ENCODE results near the gene SYF2. TPM values are rescaled to one million over a fixed set of nuclear protein-coding genes. Genes with fewer than 3 reads are reported as not detected.

Gene SYF2
- total and polyA plus RNA-seq, 2 experiments from 2014 or later = 24.6 to 82.6 TPM

- Histone ChIP-seq H3K9me2 (ENCODE audit: insufficient read depth) (no peaks in the 10 kb centered on the region), H3K27me3 (ENCODE audit: insufficient read depth) (no peaks in the 10 kb centered on the region), H3K4me2 (no peak overlapping the region), H3K36me3 (ENCODE audit: insufficient read depth) (no peaks in the 10 kb centered on the region), H3K27ac (ENCODE audit: low read depth) (no peak overlapping the region), H3K4me1 (ENCODE audit: insufficient read depth) (no peaks in the 10 kb centered on the region), H3K4me3 (no peak overlapping the region), H3K79me2 (replicated peaks; ENCODE audit: insufficient read depth) (no peaks in the 10 kb centered on the region), H4K20me1 (replicated peaks; ENCODE audit: insufficient read depth) (no peaks in the 10 kb centered on the region), H2AFZ (no peak overlapping the region), H3F3A (replicated peaks; ENCODE audit: low read depth) (no peaks in the 10 kb centered on the region)
- Mint-ChIP-seq H3K4me1 (peaks cover 3% of the 10 kb centered on the region; the same call in 2 of the 3 replicates), H3K27me3 (ENCODE audit: insufficient read depth, low read depth, poor library complexity) (peaks cover 4% of the 10 kb centered on the region), H3K4me3 (no peak overlapping the region), H3K27ac (no peak overlapping the region), H3K36me3 (ENCODE audit: low read depth) (peaks cover 3% of the 10 kb centered on the region; the same call in 1 of the 3 replicates), H3K9me3 (peaks cover 21% of the 10 kb centered on the region)
- ATAC-seq = no peak
- no peak for DNase-seq (ENCODE audit: low spot score)
- TF ChIP-seq REST (IDR thresholded peaks at IDR 0.05; ENCODE audit: unreplicated experiment) (no peak), ZNF331 (CRISPR knock-in tag; IDR thresholded peaks at IDR 0.05; ENCODE audit: low read depth) (no peak), CREB1 (CRISPR knock-in tag; IDR thresholded peaks at IDR 0.05; ENCODE audit: low read depth) (no peak), EZH2 (IDR thresholded peaks at IDR 0.05; ENCODE audit: low read depth, unreplicated experiment) (no peak), CTCF (conservative IDR thresholded peaks at IDR 0.05; ENCODE audit: low read depth in 2 of 2) (no peak), ETS1 (IDR thresholded peaks at IDR 0.05) (no peak), EZH2phosphoT487 (IDR thresholded peaks at IDR 0.05; ENCODE audit: unreplicated experiment) (no peak)
Observed at GRCh38 chr1:25173809-25174340, 58.4 kb downstream of the SYF2 start.

Other genes with a start within 250 kb of the SYF2 start
- gene RSRP1, start 15.0 kb upstream of the SYF2 start, total RNA-seq (2014; rRNA removed; shearing (Covaris generic)) = 91.4 and 107 TPM in 2 replicates
- 77.0 and 93.7 TPM in 2 replicates for gene RSRP1, start 15.0 kb upstream of the SYF2 start, polyA plus RNA-seq (2016; fragmentation: Nextera tagmentation; extraction: Ambion mirVana)
- 0.21 TPM in 1 of 2 replicates, not detected in the other for gene RHD, start 40.0 kb upstream of the SYF2 start, total RNA-seq (2014; rRNA removed; shearing (Covaris generic))
- 0.26 and 0.31 TPM in 2 replicates for gene RHD, start 40.0 kb upstream of the SYF2 start, polyA plus RNA-seq (2016; fragmentation: Nextera tagmentation; extraction: Ambion mirVana)
- gene TMEM50A, start 105.8 kb upstream of the SYF2 start, total RNA-seq (2014; rRNA removed; shearing (Covaris generic)) = 71.4 and 74.9 TPM in 2 replicates
- 181 and 189 TPM in 2 replicates for gene TMEM50A, start 105.8 kb upstream of the SYF2 start, polyA plus RNA-seq (2016; fragmentation: Nextera tagmentation; extraction: Ambion mirVana)
- gene RHCE, start 188.3 kb upstream of the SYF2 start, total RNA-seq (2014; rRNA removed; shearing (Covaris generic)) = 0.17 TPM in 1 of 2 replicates, not detected in the other
- gene RHCE, start 188.3 kb upstream of the SYF2 start, polyA plus RNA-seq (2016; fragmentation: Nextera tagmentation; extraction: Ambion mirVana) = 0.15 and 0.38 TPM in 2 replicates
- 8.9 and 9.8 TPM in 2 replicates for gene MACO1, start 198.4 kb upstream of the SYF2 start, total RNA-seq (2014; rRNA removed; shearing (Covaris generic))
- gene MACO1, start 198.4 kb upstream of the SYF2 start, polyA plus RNA-seq (2016; fragmentation: Nextera tagmentation; extraction: Ambion mirVana) = 10.3 and 10.6 TPM in 2 replicates